HepG2 (cell line): ENCODE results near the gene ANKRD35. TPM values are rescaled to one million over a fixed set of nuclear protein-coding genes. Genes with fewer than 3 reads are reported as not detected.

Experiments
- GATAD2A ChIP-seq: IDR thresholded peaks from 2 replicates; pipeline ENCODE4 v1.6.1; 2016
- HOXA3 ChIP-seq: sonication (generic); formaldehyde crosslinking; IDR thresholded peaks from 2 replicates; pipeline ENCODE4 v1.5.0; 2020; ENCODE audit warnings: missing genetic modification reagents
- MED1 ChIP-seq: sonication (generic); formaldehyde crosslinking; IDR thresholded peaks from 2 replicates; pipeline ENCODE4 v1.4.0; 2020; ENCODE audit warnings: missing genetic modification reagents
- NFKBIZ ChIP-seq: IDR thresholded peaks from 2 replicates; pipeline ENCODE4 v1.6.1; 2018; ENCODE audit warnings: missing genetic modification reagents, missing compliant biosample characterization
- NFYC ChIP-seq: IDR thresholded peaks from 2 replicates; pipeline ENCODE4 v1.6.1; 2016; ENCODE audit warnings: missing genetic modification reagents, missing compliant biosample characterization
- REXO4 ChIP-seq: sonication (generic); formaldehyde crosslinking; IDR thresholded peaks from 2 replicates; pipeline ENCODE4 v1.8.0; 2022; ENCODE audit warnings: missing genetic modification reagents, mild to moderate bottlenecking, borderline replicate concordance
- RXRB ChIP-seq: IDR thresholded peaks from 2 replicates; pipeline ENCODE4 v1.6.1; 2016; ENCODE audit warnings: borderline replicate concordance, missing genetic modification reagents, missing compliant biosample characterization
- ZBTB7A ChIP-seq: sonication (generic); formaldehyde crosslinking; IDR thresholded peaks from 2 replicates; pipeline ENCODE4 v1.8.0; 2022; ENCODE audit warnings: mild to moderate bottlenecking, missing genetic modification reagents
- ZFP36L1 ChIP-seq: sonication (generic); formaldehyde crosslinking; IDR thresholded peaks from 2 replicates; pipeline ENCODE4 v1.8.0; 2022; ENCODE audit warnings: mild to moderate bottlenecking, missing genetic modification reagents, moderate library complexity
- ZNF549 ChIP-seq: sonication (generic); formaldehyde crosslinking; IDR thresholded peaks from 2 replicates; pipeline ENCODE4 v1.5.0; 2020; ENCODE audit warnings: missing genetic modification reagents
- ZSCAN30 ChIP-seq: sonication (generic); formaldehyde crosslinking; IDR thresholded peaks from 2 replicates; pipeline ENCODE4 v1.5.0; 2020; ENCODE audit warnings: mild to moderate bottlenecking, missing genetic modification reagents
- polyA plus RNA-seq, 8 experiments: library from polyadenylated mRNA; depleted of rRNA in 3 of 8; stranded (reverse) in 7 of 8; unstranded in 1 of 8; fragments of >200 nt; fragmentation: Illumina TruSeq in 4 of 8; extraction: Trizol in 4 of 8; gene quantifications; 2 replicates each; pipeline versions ENCODE4 v1.2.1 to v1.2.3, GENCODE V29; 2011 to 2016; ENCODE audit warnings: low read depth in 4 of 8, missing spikeins in 1 of 8, mixed read lengths in 1 of 8; ENCODE audit not compliant: insufficient read depth in 1 of 8
- total RNA-seq, 5 experiments: library from RNA; depleted of rRNA; stranded (reverse); fragments of >200 nt; fragmentation: Illumina TruSeq; extraction: Trizol; gene quantifications; 2 replicates each; pipeline ENCODE4 v1.2.3, GENCODE V29; 2016; ENCODE audit warnings: low read depth in 1 of 5
- TF ChIP-seq, protein P1 (sequence below): IDR thresholded peaks from 2 replicates; pipeline ENCODE4 v1.6.1; 2018; ENCODE audit warnings: missing genetic modification reagents, mild to moderate bottlenecking, missing compliant biosample characterization
- TF ChIP-seq, protein P2 (sequence below): sonication (generic); formaldehyde crosslinking; IDR thresholded peaks from 2 replicates; pipeline ENCODE4 v1.5.0; 2020; ENCODE audit warnings: missing genetic modification reagents
- TF ChIP-seq, protein P3 (sequence below): sonication (generic); formaldehyde crosslinking; IDR thresholded peaks from 2 replicates; pipeline ENCODE4 v1.8.0; 2022; ENCODE audit warnings: mild to moderate bottlenecking, missing genetic modification reagents
- TF ChIP-seq, protein P4 (sequence below): IDR thresholded peaks from 2 replicates; pipeline ENCODE4 v1.6.1; 2016
- TF ChIP-seq, protein P5 (sequence below): sonication (generic); formaldehyde crosslinking; IDR thresholded peaks from 2 replicates; pipeline ENCODE4 v1.5.1; 2020; ENCODE audit warnings: missing genetic modification reagents, mild to moderate bottlenecking, borderline replicate concordance
- TF ChIP-seq, protein P6 (sequence below): sonication (generic); formaldehyde crosslinking; IDR thresholded peaks from 2 replicates; pipeline ENCODE4 v1.4.0; 2020; ENCODE audit warnings: mild to moderate bottlenecking, low read depth, missing genetic modification reagents
- TF ChIP-seq, protein P7 (sequence below): sonication (generic); formaldehyde crosslinking; IDR thresholded peaks from 2 replicates; pipeline ENCODE4 v1.8.0; 2023; ENCODE audit warnings: mild to moderate bottlenecking, missing genetic modification reagents

ANKRD35 gene
- total and polyA plus RNA-seq, 2 of the 13 experiments (the other 11 are each of a cell fraction or from before 2014, with no cell fraction given): 0.02 TPM; not detected in 1

DNA sequence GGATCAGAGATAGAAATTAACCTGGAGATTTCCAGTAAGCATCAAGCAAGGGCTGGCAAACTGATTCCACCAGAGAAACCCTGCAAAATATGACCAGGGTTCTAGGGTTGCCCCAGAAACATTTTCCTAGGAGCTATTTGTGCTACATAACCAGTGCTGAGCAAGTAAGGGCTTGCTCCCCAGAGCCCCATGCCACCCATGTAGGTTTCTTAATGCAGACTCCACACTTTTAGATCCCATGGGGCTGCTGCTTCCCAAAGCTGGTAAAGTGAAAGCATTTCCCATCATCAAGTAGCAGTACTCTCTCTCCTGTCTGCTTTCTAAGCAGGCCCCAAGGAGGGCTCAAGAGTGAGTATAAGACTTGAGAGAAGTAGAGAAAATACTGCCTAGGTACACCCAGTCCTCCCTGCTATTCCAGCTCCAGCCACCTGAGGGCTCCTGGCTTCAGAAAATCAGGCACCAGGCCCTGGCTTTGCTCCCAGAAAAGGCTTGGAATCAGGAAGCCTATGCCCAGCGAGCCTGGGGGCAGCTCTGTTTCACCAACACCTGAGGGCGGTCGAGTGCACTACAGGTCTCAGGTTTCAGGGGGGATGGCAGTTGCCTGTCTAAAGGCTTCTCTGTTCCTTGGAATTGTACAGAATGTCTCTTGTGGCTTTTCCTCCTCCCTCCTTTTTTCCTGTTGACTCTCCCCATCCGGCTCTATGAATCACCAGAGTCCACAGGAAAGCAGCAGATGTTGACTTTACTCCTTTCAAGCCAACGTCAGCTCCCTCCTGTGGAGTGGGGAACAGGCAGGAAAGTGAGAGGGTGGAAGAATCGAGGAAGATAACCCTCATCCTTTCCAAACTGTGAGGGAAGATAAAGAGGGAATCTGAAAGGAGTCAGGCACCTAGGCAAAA is 6.2 kb upstream of the ANKRD35 start (continued):
- TF ChIP-seq NFKBIZ (0 out of 2 replicates have a peak, but pooled peaks have one; percentile 42), ZFP36L1 (CRISPR knock-in tag) (peak; percentile 65; the same call in 1 of the 2 replicates), GATAD2A (peak; percentile 95), ZNF549 (CRISPR knock-in tag) (no peak), REXO4 (CRISPR knock-in tag) (no peak), RXRB (CRISPR knock-in tag) (peak; percentile 86), HOXA3 (peak; percentile 81), ZBTB7A (CRISPR knock-in tag) (no peak), NFYC (CRISPR knock-in tag) (peak; percentile 33; the same call in 1 of the 2 replicates), MED1 (CRISPR knock-in tag) (peak; percentile 86), ZSCAN30 (CRISPR knock-in tag) (0 out of 2 replicates have a peak, but pooled peaks have one; percentile 48)
- TF ChIP-seq, protein P1, sequence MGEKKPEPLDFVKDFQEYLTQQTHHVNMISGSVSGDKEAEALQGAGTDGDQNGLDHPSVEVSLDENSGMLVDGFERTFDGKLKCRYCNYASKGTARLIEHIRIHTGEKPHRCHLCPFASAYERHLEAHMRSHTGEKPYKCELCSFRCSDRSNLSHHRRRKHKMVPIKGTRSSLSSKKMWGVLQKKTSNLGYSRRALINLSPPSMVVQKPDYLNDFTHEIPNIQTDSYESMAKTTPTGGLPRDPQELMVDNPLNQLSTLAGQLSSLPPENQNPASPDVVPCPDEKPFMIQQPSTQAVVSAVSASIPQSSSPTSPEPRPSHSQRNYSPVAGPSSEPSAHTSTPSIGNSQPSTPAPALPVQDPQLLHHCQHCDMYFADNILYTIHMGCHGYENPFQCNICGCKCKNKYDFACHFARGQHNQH (CRISPR knock-in tag): peak; percentile 83
- TF ChIP-seq, protein P2, sequence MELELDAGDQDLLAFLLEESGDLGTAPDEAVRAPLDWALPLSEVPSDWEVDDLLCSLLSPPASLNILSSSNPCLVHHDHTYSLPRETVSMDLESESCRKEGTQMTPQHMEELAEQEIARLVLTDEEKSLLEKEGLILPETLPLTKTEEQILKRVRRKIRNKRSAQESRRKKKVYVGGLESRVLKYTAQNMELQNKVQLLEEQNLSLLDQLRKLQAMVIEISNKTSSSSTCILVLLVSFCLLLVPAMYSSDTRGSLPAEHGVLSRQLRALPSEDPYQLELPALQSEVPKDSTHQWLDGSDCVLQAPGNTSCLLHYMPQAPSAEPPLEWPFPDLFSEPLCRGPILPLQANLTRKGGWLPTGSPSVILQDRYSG (CRISPR knock-in tag): 0 out of 2 replicates have a peak, but pooled peaks have one; percentile 64
- TF ChIP-seq, protein P3, sequence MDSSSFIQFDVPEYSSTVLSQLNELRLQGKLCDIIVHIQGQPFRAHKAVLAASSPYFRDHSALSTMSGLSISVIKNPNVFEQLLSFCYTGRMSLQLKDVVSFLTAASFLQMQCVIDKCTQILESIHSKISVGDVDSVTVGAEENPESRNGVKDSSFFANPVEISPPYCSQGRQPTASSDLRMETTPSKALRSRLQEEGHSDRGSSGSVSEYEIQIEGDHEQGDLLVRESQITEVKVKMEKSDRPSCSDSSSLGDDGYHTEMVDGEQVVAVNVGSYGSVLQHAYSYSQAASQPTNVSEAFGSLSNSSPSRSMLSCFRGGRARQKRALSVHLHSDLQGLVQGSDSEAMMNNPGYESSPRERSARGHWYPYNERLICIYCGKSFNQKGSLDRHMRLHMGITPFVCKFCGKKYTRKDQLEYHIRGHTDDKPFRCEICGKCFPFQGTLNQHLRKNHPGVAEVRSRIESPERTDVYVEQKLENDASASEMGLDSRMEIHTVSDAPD (CRISPR knock-in tag): 0 out of 2 replicates have a peak, but pooled peaks have one; percentile 53
- TF ChIP-seq, protein P4, sequence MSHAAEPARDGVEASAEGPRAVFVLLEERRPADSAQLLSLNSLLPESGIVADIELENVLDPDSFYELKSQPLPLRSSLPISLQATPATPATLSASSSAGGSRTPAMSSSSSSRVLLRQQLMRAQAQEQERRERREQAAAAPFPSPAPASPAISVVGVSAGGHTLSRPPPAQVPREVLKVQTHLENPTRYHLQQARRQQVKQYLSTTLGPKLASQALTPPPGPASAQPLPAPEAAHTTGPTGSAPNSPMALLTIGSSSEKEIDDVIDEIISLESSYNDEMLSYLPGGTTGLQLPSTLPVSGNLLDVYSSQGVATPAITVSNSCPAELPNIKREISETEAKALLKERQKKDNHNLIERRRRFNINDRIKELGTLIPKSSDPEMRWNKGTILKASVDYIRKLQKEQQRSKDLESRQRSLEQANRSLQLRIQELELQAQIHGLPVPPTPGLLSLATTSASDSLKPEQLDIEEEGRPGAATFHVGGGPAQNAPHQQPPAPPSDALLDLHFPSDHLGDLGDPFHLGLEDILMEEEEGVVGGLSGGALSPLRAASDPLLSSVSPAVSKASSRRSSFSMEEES: peak; percentile 37; the same call in 1 of the 2 replicates
- TF ChIP-seq, protein P5, sequence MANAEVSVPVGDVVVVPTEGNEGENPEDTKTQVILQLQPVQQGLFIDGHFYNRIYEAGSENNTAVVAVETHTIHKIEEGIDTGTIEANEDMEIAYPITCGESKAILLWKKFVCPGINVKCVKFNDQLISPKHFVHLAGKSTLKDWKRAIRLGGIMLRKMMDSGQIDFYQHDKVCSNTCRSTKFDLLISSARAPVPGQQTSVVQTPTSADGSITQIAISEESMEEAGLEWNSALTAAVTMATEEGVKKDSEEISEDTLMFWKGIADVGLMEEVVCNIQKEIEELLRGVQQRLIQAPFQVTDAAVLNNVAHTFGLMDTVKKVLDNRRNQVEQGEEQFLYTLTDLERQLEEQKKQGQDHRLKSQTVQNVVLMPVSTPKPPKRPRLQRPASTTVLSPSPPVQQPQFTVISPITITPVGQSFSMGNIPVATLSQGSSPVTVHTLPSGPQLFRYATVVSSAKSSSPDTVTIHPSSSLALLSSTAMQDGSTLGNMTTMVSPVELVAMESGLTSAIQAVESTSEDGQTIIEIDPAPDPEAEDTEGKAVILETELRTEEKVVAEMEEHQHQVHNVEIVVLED: peak; percentile 30; the same call in 1 of the 2 replicates
- TF ChIP-seq, protein P6, sequence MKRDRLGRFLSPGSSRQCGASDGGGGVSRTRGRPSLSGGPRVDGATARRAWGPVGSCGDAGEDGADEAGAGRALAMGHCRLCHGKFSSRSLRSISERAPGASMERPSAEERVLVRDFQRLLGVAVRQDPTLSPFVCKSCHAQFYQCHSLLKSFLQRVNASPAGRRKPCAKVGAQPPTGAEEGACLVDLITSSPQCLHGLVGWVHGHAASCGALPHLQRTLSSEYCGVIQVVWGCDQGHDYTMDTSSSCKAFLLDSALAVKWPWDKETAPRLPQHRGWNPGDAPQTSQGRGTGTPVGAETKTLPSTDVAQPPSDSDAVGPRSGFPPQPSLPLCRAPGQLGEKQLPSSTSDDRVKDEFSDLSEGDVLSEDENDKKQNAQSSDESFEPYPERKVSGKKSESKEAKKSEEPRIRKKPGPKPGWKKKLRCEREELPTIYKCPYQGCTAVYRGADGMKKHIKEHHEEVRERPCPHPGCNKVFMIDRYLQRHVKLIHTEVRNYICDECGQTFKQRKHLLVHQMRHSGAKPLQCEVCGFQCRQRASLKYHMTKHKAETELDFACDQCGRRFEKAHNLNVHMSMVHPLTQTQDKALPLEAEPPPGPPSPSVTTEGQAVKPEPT (CRISPR knock-in tag): 0 out of 2 replicates have a peak, but pooled peaks have one; percentile 0
- TF ChIP-seq, protein P7, sequence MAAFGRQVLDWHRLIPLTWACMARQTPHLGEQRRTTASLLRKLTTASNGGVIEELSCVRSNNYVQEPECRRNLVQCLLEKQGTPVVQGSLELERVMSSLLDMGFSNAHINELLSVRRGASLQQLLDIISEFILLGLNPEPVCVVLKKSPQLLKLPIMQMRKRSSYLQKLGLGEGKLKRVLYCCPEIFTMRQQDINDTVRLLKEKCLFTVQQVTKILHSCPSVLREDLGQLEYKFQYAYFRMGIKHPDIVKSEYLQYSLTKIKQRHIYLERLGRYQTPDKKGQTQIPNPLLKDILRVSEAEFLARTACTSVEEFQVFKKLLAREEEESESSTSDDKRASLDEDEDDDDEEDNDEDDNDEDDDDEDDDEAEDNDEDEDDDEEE: 0 out of 2 replicates have a peak, but pooled peaks have one; percentile 30
